Mesenchymal stem cell (in vitro differentiated cells and primary cell): ENCODE results near the gene KANSL2.
"Not testable (repeated sequence)": the region's sequence is repeated elsewhere in the genome, so short reads cannot be mapped to it uniquely, and the experiment has no call there.

Source experiments
- DNase-seq: peaks from one replicate; pipeline ENCODE4 v3.0.0-alpha.2; 2013
- H2AFZ ChIP-seq: one replicate; pipeline ENCODE4 v1.6.1; 2013; ENCODE audit warnings: low read depth, mild to moderate bottlenecking, control low read depth, inconsistent platforms, low read length, moderate library complexity
- H2AK5ac ChIP-seq: 2 replicates; pipeline ENCODE4 v1.6.1; 2013; ENCODE audit warnings: low read length, moderate library complexity, mild to moderate bottlenecking, inconsistent platforms; ENCODE audit not compliant: severe bottlenecking
- H2BK120ac ChIP-seq: one replicate; pipeline ENCODE4 v1.6.1; 2013; ENCODE audit warnings: low read depth, mild to moderate bottlenecking, inconsistent platforms, low read length, moderate library complexity
- H2BK12ac ChIP-seq, 2 experiments: one replicate each; pipeline ENCODE4 v1.6.1; 2013; ENCODE audit warnings: inconsistent platforms in 2 of 2, low read length in 2 of 2, mild to moderate bottlenecking in 2 of 2, moderate library complexity in 2 of 2, control low read depth in 1 of 2
- H2BK15ac ChIP-seq: one replicate; pipeline ENCODE4 v1.6.1; 2013; ENCODE audit warnings: mild to moderate bottlenecking, low read depth, inconsistent platforms; ENCODE audit not compliant: poor library complexity, severe bottlenecking
- H2BK5ac ChIP-seq: 2 replicates; pipeline ENCODE4 v1.6.1; 2013; ENCODE audit warnings: low read depth, mild to moderate bottlenecking, low read length, control low read depth, inconsistent platforms; ENCODE audit not compliant: poor library complexity, severe bottlenecking
- H3K14ac ChIP-seq, 2 experiments: one replicate each; pipeline ENCODE4 v1.6.1; 2013; ENCODE audit warnings: inconsistent platforms in 2 of 2, low read length in 2 of 2, control low read depth in 1 of 2, mild to moderate bottlenecking in 1 of 2, moderate library complexity in 1 of 2
- H3K18ac ChIP-seq, 2 experiments: one replicate each; pipeline ENCODE4 v1.6.1; 2013; ENCODE audit warnings: inconsistent platforms in 2 of 2, low read length in 2 of 2, control low read depth in 1 of 2, low read depth in 1 of 2, mild to moderate bottlenecking in 1 of 2
- H3K23ac ChIP-seq, 2 experiments: one replicate each; pipeline ENCODE4 v1.6.1; 2013; ENCODE audit warnings: inconsistent platforms in 2 of 2, low read length in 2 of 2, mild to moderate bottlenecking in 2 of 2, moderate library complexity in 2 of 2, control low read depth in 1 of 2
- H3K27ac ChIP-seq: 2 replicates; pipeline ENCODE4 v1.5.1; 2013; ENCODE audit warnings: mild to moderate bottlenecking, moderate library complexity, low read length, control low read depth, inconsistent platforms; ENCODE audit not compliant: poor library complexity, severe bottlenecking
- H3K27me3 ChIP-seq, 2 experiments: 2 replicates each; pipeline versions ENCODE4 v1.6.1 to v1.7.0; 2013; ENCODE audit warnings: low read length in 2 of 2, mild to moderate bottlenecking in 2 of 2, moderate library complexity in 2 of 2, control low read depth in 1 of 2, inconsistent platforms in 1 of 2; ENCODE audit not compliant: control insufficient read depth in 1 of 2, insufficient read depth in 1 of 2
- H3K36me3 ChIP-seq, 2 experiments: 2 replicates each; pipeline versions ENCODE4 v1.6.1 to v1.7.0; 2013; ENCODE audit warnings: low read length in 2 of 2, control low read depth in 1 of 2, inconsistent platforms in 1 of 2, low read depth in 1 of 2, mild to moderate bottlenecking in 1 of 2; ENCODE audit not compliant: insufficient read depth in 2 of 2, control insufficient read depth in 1 of 2
- H3K4ac ChIP-seq, 2 experiments: one replicate each; pipeline ENCODE4 v1.6.1; 2013; ENCODE audit warnings: inconsistent platforms in 2 of 2, low read length in 2 of 2, mild to moderate bottlenecking in 2 of 2, moderate library complexity in 2 of 2, control low read depth in 1 of 2, low read depth in 1 of 2
- H3K4me1 ChIP-seq: 2 replicates; pipeline ENCODE4 v1.6.1; 2013; ENCODE audit warnings: low read depth, low read length, control low read depth; ENCODE audit not compliant: control insufficient read depth, insufficient read depth
- H3K4me2 ChIP-seq: 2 replicates; pipeline ENCODE4 v1.6.1; 2013; ENCODE audit warnings: low read length, mild to moderate bottlenecking, inconsistent platforms; ENCODE audit not compliant: poor library complexity, severe bottlenecking
- H3K4me3 ChIP-seq, 2 experiments: 2 replicates each; pipeline versions ENCODE4 v1.5.1 to v1.7.0; 2013; ENCODE audit warnings: low read length in 2 of 2, mild to moderate bottlenecking in 2 of 2, control low read depth in 1 of 2, low read depth in 1 of 2; ENCODE audit not compliant: insufficient read depth in 1 of 2
- H3K79me1 ChIP-seq: replicated peaks from 2 replicates; pipeline ENCODE4 v1.6.1; 2013; ENCODE audit warnings: mild to moderate bottlenecking, control low read depth, low read length, inconsistent platforms; ENCODE audit not compliant: poor library complexity, severe bottlenecking
- H3K9ac ChIP-seq: 2 replicates; pipeline ENCODE4 v1.7.0; 2013; ENCODE audit warnings: mild to moderate bottlenecking, low read length, moderate library complexity
- H3K9me3 ChIP-seq: 2 replicates; pipeline ENCODE4 v1.7.0; 2013; ENCODE audit warnings: mild to moderate bottlenecking, low read length; ENCODE audit not compliant: control insufficient read depth
- H4K8ac ChIP-seq: one replicate; pipeline ENCODE4 v1.6.1; 2013; ENCODE audit warnings: inconsistent platforms, mild to moderate bottlenecking, low read length, moderate library complexity
- H4K91ac ChIP-seq: one replicate; pipeline ENCODE4 v1.6.1; 2013; ENCODE audit warnings: mild to moderate bottlenecking, low read length, inconsistent platforms
- WGBS: methylation state at CpG from one replicate; pipeline ENCODE4 v1.1.7; 2013; ENCODE audit warnings: mixed read lengths; 5-methylcytosine and 5-hydroxymethylcytosine counted together

KANSL2 gene

GRCh38 chr12:48712209-48712608 lies 30.2 kb upstream of the KANSL2 start:
- Histone ChIP-seq H3K4me2 (no peak overlapping the region), H3K4me3 (no peak overlapping the region), H3K18ac (no peak overlapping the region), H2BK120ac (no peak overlapping the region), H4K91ac (no peak overlapping the region), H2BK5ac (no peak overlapping the region), H3K9ac (no peak overlapping the region), H3K36me3 (peaks cover 16 to 67% of the 10 kb centered on the region in 2 experiments), H3K27ac (no peak overlapping the region), H2AFZ (no peak overlapping the region), H2BK15ac (no peak overlapping the region), H3K27me3 (no peaks in the 10 kb centered on the region), H2BK12ac (no peak overlapping the region), H3K4me1 (peaks cover 9% of the 10 kb centered on the region), H3K9me3 (no peaks in the 10 kb centered on the region), H3K79me1 (peaks cover 3% of the 10 kb centered on the region), H3K23ac (no peak overlapping the region), H3K14ac (no peak overlapping the region), H3K4ac (no peak overlapping the region), H2AK5ac (no peak overlapping the region), H4K8ac (no peak overlapping the region)
- no peak for DNase-seq
- 97% methylated on average over 5 of the region's 10 CpGs for WGBS

GRCh38 chr12:48698822-48699221 lies 16.8 kb upstream of the KANSL2 start:
- not testable (repeated sequence) for H3K9me3 ChIP-seq, H3K27me3 ChIP-seq, H3K4me2 ChIP-seq, H2BK5ac ChIP-seq, H2BK120ac ChIP-seq, H3K4me3 ChIP-seq, H3K4me1 ChIP-seq, H3K18ac ChIP-seq, H3K23ac ChIP-seq, H2BK15ac ChIP-seq, H3K27ac ChIP-seq, H4K8ac ChIP-seq, H2AFZ ChIP-seq, H3K9ac ChIP-seq, H2AK5ac ChIP-seq, DNase-seq, H4K91ac ChIP-seq, H3K14ac ChIP-seq, H2BK12ac ChIP-seq, H3K4ac ChIP-seq
- Histone ChIP-seq H3K79me1 (peaks cover 13% of the 10 kb centered on the region), H3K36me3 (peaks cover 31 to 74% of the 10 kb centered on the region in 2 experiments)
- 100% methylated on average over 5 of the region's 7 CpGs for WGBS

- no peak overlapping the region for H2BK15ac ChIP-seq
- no peak overlapping the region for H3K23ac ChIP-seq
- H4K91ac ChIP-seq = no peak overlapping the region
- H2AK5ac ChIP-seq = no peak overlapping the region
- H3K14ac ChIP-seq = no peak overlapping the region
- no peak overlapping the region for H3K4me2 ChIP-seq
- H3K9me3 ChIP-seq = no peaks in the 10 kb centered on the region
- no peak overlapping the region for H3K9ac ChIP-seq
- no peak overlapping the region for H4K8ac ChIP-seq
- H2AFZ ChIP-seq = no peak overlapping the region
- H3K4ac ChIP-seq = no peak overlapping the region
- no peak overlapping the region for H2BK5ac ChIP-seq
- H3K36me3 ChIP-seq = peaks cover 23 to 82% of the 10 kb centered on the region in 2 experiments
- no peak for DNase-seq
- H3K27me3 ChIP-seq = no peaks in the 10 kb centered on the region
- no peak overlapping the region for H2BK12ac ChIP-seq
- H3K4me3 ChIP-seq = no peak overlapping the region
- H3K79me1 ChIP-seq = peaks cover 20% of the 10 kb centered on the region
- H3K18ac ChIP-seq = no peak overlapping the region
- 96% methylated on average over 4 of the region's 5 CpGs for WGBS
- no peak overlapping the region for H2BK120ac ChIP-seq
- H3K27ac ChIP-seq = no peak overlapping the region
- H3K4me1 ChIP-seq = no peaks in the 10 kb centered on the region
Measured at GRCh38 chr12:48696626-48697025, 14.6 kb upstream of the KANSL2 start.

- no peak overlapping the region for H3K4me2 ChIP-seq
- no peaks in the 10 kb centered on the region for H3K27me3 ChIP-seq
- H3K14ac ChIP-seq = no peak overlapping the region
- no peak overlapping the region for H4K91ac ChIP-seq
- H2BK120ac ChIP-seq = no peak overlapping the region
- no peak overlapping the region for H2BK12ac ChIP-seq
- no peak overlapping the region for H2BK15ac ChIP-seq
- WGBS = 100% methylated on average over 2 of the region's 2 CpGs
- H3K9ac ChIP-seq = no peak overlapping the region
- no peak overlapping the region for H2AK5ac ChIP-seq
- no peak overlapping the region for H3K23ac ChIP-seq
- no peak overlapping the region for H2AFZ ChIP-seq
- no peak overlapping the region for H2BK5ac ChIP-seq
- no peak overlapping the region for H4K8ac ChIP-seq
- no peak overlapping the region for H3K27ac ChIP-seq
- no peak overlapping the region for H3K18ac ChIP-seq
- H3K4me3 ChIP-seq = no peak overlapping the region
- no peaks in the 10 kb centered on the region for H3K9me3 ChIP-seq
- DNase-seq = no peak
- no peaks in the 10 kb centered on the region for H3K4me1 ChIP-seq
- H3K4ac ChIP-seq = no peak overlapping the region
- H3K36me3 ChIP-seq = peaks cover 23 to 88% of the 10 kb centered on the region in 2 experiments
- H3K79me1 ChIP-seq = peaks cover 20% of the 10 kb centered on the region
Measured at GRCh38 chr12:48695859-48696258, 13.8 kb upstream of the KANSL2 start.
